AG09319 (cell line): Measurements from ENCODE around the gene WDR93.

Source experiments
- DNase-seq: peaks from one replicate; pipeline ENCODE4 v3.0.0-alpha.2; 2010; ENCODE audit warnings: low read depth; ENCODE audit errors: extremely low read depth
- TF ChIP-seq, protein P1 (sequence below): IDR thresholded peaks from 2 replicates; pipeline ENCODE4 v1.5.1; 2011; ENCODE audit warnings: low read depth, mild to moderate bottlenecking, inconsistent platforms, low read length, moderate library complexity

The WDR93 gene

DNA sequence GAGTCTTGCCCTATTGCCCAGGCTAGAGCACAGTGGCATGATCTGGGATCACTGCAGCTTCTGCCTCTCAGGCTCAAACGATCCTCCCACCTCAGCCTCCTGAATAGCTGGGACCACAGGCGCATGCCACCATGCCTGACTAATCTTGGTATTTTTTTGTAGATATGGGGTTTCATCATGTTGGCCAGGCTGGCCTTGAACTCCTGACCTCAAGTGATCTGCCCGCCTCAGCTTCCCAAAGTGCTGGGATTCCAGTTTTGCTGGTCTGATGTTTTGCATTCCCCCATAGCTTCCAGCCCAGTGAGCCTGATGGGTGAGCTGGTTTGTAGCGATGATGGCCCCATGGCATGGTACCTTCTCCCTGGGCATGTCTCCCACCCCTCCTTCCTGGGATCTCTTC, 65.1 kb downstream of the WDR93 start:
- TF ChIP-seq, protein P1, sequence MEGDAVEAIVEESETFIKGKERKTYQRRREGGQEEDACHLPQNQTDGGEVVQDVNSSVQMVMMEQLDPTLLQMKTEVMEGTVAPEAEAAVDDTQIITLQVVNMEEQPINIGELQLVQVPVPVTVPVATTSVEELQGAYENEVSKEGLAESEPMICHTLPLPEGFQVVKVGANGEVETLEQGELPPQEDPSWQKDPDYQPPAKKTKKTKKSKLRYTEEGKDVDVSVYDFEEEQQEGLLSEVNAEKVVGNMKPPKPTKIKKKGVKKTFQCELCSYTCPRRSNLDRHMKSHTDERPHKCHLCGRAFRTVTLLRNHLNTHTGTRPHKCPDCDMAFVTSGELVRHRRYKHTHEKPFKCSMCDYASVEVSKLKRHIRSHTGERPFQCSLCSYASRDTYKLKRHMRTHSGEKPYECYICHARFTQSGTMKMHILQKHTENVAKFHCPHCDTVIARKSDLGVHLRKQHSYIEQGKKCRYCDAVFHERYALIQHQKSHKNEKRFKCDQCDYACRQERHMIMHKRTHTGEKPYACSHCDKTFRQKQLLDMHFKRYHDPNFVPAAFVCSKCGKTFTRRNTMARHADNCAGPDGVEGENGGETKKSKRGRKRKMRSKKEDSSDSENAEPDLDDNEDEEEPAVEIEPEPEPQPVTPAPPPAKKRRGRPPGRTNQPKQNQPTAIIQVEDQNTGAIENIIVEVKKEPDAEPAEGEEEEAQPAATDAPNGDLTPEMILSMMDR, result no peak

DNA sequence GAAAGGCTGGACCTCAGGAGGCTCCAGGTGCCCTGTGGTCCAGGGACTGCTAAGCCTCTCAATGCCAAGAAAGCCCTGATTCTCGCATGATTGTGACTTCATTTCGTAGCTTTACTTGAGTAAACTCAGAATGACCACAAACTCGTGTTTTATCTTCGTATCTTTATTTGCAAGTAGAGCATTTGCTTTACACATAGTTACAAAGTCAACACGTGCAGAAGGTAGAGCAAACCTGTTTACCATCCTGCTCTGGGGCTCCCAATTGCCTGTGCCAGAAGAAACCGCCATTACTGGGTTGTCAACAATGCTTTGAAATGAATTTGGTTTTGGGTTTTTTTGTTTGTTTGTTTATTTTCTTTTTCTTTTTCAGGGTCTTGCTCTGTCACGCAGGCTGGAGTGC, 66.3 kb downstream of the WDR93 start:
- no peak for DNase-seq
- TF ChIP-seq, protein P1, result no peak

More for the DNA sequence above, 65.1 kb downstream of the WDR93 start:
- no peak for DNase-seq

DNA sequence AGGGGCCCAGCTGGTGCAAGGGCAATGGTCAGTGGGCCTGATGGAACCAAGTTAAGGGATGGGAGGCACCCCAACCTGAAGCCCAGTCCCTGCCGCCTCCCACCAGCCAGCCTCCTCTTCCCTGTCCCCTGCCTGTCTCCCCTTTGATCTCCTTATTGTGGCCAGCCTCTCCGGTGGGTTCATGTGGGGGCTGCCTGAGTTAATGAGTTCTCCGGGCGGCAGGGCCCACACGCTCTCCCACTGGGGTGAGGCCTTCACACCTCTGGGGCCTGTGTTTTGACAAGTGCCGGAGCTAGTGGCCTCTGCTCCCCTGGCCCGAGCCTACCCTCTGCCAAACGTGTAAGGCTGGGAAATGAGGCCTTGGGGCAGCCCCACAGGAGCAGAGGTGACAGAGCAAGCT, 67.7 kb downstream of the WDR93 start:
- DNase-seq, result no peak
- TF ChIP-seq, protein P1, result no peak

DNA sequence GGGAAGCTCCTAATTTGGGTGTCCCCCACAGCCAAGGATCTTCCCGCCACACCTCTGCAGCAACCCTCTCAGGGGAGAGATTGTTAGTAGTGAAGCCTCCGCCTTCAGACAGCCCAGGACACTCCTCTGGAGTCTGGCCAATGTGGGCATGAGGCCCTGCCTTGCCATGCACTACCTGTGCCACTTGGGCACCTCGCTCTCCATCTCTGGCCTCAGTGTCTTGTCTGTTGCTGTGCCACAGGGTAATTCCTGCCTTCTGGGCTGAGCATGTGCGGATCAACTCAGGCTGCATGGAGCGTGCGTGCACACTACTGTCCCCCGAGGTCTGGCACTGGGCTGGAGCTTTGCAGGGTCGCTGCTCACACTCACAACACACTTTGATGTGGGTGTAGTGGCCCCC, 68.4 kb downstream of the WDR93 start:
- no peak for DNase-seq
- TF ChIP-seq, protein P1, result no peak

DNA sequence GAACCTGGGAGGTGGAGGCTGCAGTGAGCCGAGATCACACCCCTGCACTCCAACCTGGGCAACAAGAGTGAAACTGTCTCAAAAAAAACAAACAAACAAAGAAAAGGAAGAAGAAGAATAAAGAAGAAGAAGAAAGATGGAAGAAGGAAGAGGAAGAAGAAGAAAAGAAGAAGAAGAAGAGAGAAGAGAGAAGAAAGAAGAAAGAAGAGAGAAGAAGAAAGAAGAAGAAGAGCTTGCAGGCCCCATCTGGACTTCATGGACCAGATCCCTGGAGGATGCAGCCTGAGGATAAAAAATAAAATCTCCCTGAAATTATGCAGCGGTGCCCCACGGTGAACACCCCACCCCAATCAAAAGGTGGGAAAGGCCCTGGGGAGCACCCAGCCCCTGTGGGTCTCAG, 69.2 kb downstream of the WDR93 start:
- DNase-seq, result no peak
- TF ChIP-seq, protein P1, result no peak

DNA sequence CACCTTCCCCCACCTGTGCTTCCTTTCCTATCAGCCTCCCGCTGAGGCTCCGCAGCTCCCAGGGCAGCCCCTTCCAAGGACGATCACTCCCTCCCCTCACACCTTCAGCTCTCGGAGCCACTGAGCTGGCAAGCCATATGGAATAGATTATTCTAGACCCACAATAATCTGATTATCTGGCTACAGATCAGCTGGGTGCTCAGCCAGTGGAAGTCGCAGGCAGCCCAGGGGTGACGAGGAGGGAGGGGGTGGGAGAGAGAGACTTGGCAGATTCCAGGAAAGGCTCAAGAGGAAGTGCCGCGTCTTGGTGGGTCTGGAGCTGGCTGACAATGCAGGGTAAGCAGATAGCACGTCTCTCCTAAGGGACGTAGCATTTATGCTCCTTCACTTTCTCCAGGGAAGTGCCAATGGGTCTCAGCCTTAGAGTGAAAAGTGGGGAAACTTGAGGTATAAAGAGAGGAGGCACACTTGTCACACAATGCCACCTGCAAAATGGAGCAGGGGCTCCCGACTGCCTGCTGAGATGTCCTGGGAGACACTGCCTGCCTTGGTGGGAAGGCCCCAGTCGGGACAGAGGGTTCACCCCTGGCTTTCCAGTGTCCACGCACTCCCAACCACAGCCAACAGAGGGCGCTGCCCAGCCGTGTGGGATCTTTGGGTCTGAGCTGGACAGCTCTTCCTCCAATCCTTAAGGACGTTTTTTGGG, 69.8 kb downstream of the WDR93 start:
- no peak for DNase-seq
- TF ChIP-seq, protein P1, result peak; percentile 99

DNA sequence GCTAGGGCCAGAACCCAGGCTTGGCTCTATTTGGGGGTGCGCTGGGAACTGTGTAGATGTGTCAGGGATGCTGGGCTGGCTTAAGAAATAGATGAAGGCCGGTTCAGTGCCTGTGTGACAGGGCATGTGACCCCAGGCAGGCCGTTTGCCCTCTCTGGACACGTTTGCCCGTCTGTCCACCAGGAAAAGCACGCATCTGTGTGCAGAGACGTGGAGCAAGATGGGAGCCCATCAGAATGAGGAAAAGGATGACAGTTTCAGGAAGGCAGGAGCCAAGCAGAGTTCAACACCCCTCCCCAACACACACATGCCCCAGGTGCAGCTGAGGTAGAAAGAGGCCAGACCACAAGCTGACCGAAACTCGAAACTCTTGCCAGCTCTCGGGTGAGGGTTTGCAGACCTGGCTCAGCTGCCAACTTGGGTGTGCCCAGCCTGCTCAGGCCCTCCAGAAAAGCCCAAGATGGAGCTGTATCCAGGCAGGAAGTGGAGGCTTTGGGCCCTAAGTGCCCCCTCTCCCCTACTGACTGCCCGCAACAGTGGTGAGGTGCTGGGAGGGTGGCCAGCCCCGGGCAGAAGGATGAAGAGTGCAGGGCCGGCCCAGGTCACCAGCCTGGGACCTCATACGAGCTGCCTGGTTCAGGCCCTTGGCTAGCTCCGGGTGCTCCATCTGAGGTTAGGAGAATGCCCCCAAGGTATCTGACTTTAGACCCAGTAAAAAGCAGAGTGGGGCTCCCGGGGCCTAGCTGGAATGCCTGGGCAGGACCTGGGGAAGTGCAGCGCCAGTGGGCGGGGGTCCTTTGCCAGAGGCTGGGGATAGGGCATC, 70.6 kb downstream of the WDR93 start:
- no peak for DNase-seq
- TF ChIP-seq, protein P1, result no peak
